ENCODE data around the gene ADAM19.
A peak's percentile ranks its signal among the peaks of the same experiment; 100 is the strongest.

The ADAM19 gene

GRCh38 chr5:157547941-157548512 is 27.5 kb downstream of the ADAM19 start:
- TF ChIP-seq PAX5 (IDR thresholded peaks at IDR 0.05; ENCODE audit: insufficient read depth, low read length, severe bottlenecking) (no peak), POLR2AphosphoS5 (IDR thresholded peaks at IDR 0.05; ENCODE audit: low read depth, low read length) (no peak), SPI1 (IDR thresholded peaks at IDR 0.05; ENCODE audit: low read depth, low read length) (no peak), POLR2A (IDR thresholded peaks at IDR 0.05; ENCODE audit: low read depth, low read length) (no peak), POU2F2 (IDR thresholded peaks at IDR 0.05; ENCODE audit: low read depth, low read length) (no peak), TAF1 (IDR thresholded peaks at IDR 0.05; ENCODE audit: low read depth, low read length) (no peak)
- peak; percentile 40 for FAIRE-seq
- DNase-seq (ENCODE audit: insufficient read length, low spot score), result no peak

GRCh38 chr5:157546456-157547100 is 29.0 kb downstream of the ADAM19 start:
- TF ChIP-seq PAX5 (IDR thresholded peaks at IDR 0.05; ENCODE audit: insufficient read depth, low read length, severe bottlenecking), result no peak
- no peak for TF ChIP-seq TAF1 (IDR thresholded peaks at IDR 0.05; ENCODE audit: low read depth, low read length)
- TF ChIP-seq SPI1 (IDR thresholded peaks at IDR 0.05; ENCODE audit: low read depth, low read length), result no peak
- TF ChIP-seq POU2F2 (IDR thresholded peaks at IDR 0.05; ENCODE audit: low read depth, low read length), result no peak
- no peak for TF ChIP-seq POLR2A (IDR thresholded peaks at IDR 0.05; ENCODE audit: low read depth, low read length)
- FAIRE-seq (no peak), DNase-seq (ENCODE audit: insufficient read length, low spot score) (no peak)

- FAIRE-seq, result no peak
- no peak for DNase-seq (ENCODE audit: insufficient read length, low spot score)
- TF ChIP-seq SPI1 (IDR thresholded peaks at IDR 0.05; ENCODE audit: low read depth, low read length), result no peak
- no peak for TF ChIP-seq PAX5 (IDR thresholded peaks at IDR 0.05; ENCODE audit: insufficient read depth, low read length, severe bottlenecking)
- TF ChIP-seq POLR2AphosphoS5 (IDR thresholded peaks at IDR 0.05; ENCODE audit: low read depth, low read length), result no peak; the same call in 1 of the 2 replicates
- TF ChIP-seq TAF1 (IDR thresholded peaks at IDR 0.05; ENCODE audit: low read depth, low read length), result no peak
- no peak for TF ChIP-seq POU2F2 (IDR thresholded peaks at IDR 0.05; ENCODE audit: low read depth, low read length)
- TF ChIP-seq POLR2A (IDR thresholded peaks at IDR 0.05; ENCODE audit: low read depth, low read length), result no peak
Observed at GRCh38 chr5:157545610-157546310, 29.8 kb downstream of the ADAM19 start.

- no peak for TF ChIP-seq POU2F2 (IDR thresholded peaks at IDR 0.05; ENCODE audit: low read depth, low read length)
- TF ChIP-seq POLR2A (IDR thresholded peaks at IDR 0.05; ENCODE audit: low read depth, low read length), result no peak
- no peak for TF ChIP-seq TAF1 (IDR thresholded peaks at IDR 0.05; ENCODE audit: low read depth, low read length)
- no peak for TF ChIP-seq POLR2AphosphoS5 (IDR thresholded peaks at IDR 0.05; ENCODE audit: low read depth, low read length)
- TF ChIP-seq SPI1 (IDR thresholded peaks at IDR 0.05; ENCODE audit: low read depth, low read length), result no peak
- no peak for TF ChIP-seq PAX5 (IDR thresholded peaks at IDR 0.05; ENCODE audit: insufficient read depth, low read length, severe bottlenecking)
- DNase-seq (ENCODE audit: insufficient read length, low spot score) (no peak), FAIRE-seq (no peak)
Observed at GRCh38 chr5:157544623-157544989, 31.0 kb downstream of the ADAM19 start.

- FAIRE-seq (no peak), DNase-seq (ENCODE audit: insufficient read length, low spot score) (no peak)
- TF ChIP-seq PAX5 (IDR thresholded peaks at IDR 0.05; ENCODE audit: insufficient read depth, low read length, severe bottlenecking) (no peak), SPI1 (IDR thresholded peaks at IDR 0.05; ENCODE audit: low read depth, low read length) (no peak), TAF1 (IDR thresholded peaks at IDR 0.05; ENCODE audit: low read depth, low read length) (no peak), POLR2AphosphoS5 (IDR thresholded peaks at IDR 0.05; ENCODE audit: low read depth, low read length) (no peak), POLR2A (IDR thresholded peaks at IDR 0.05; ENCODE audit: low read depth, low read length) (no peak), POU2F2 (IDR thresholded peaks at IDR 0.05; ENCODE audit: low read depth, low read length) (no peak)
Observed at GRCh38 chr5:157543825-157544622, 31.6 kb downstream of the ADAM19 start.

GRCh38 chr5:157542282-157543000 is 33.1 kb downstream of the ADAM19 start:
- DNase-seq (ENCODE audit: insufficient read length, low spot score) (no peak), FAIRE-seq (no peak)
- no peak for TF ChIP-seq POLR2A (IDR thresholded peaks at IDR 0.05; ENCODE audit: low read depth, low read length)
- TF ChIP-seq POLR2AphosphoS5 (IDR thresholded peaks at IDR 0.05; ENCODE audit: low read depth, low read length), result no peak
- no peak for TF ChIP-seq PAX5 (IDR thresholded peaks at IDR 0.05; ENCODE audit: insufficient read depth, low read length, severe bottlenecking)
- no peak for TF ChIP-seq SPI1 (IDR thresholded peaks at IDR 0.05; ENCODE audit: low read depth, low read length)
- TF ChIP-seq POU2F2 (IDR thresholded peaks at IDR 0.05; ENCODE audit: low read depth, low read length), result no peak
- no peak for TF ChIP-seq TAF1 (IDR thresholded peaks at IDR 0.05; ENCODE audit: low read depth, low read length)

GRCh38 chr5:157541447-157542118 is 34.0 kb downstream of the ADAM19 start:
- DNase-seq (ENCODE audit: insufficient read length, low spot score) (no peak), FAIRE-seq (peak; percentile 73)
- TF ChIP-seq PAX5 (IDR thresholded peaks at IDR 0.05; ENCODE audit: insufficient read depth, low read length, severe bottlenecking) (no peak), SPI1 (IDR thresholded peaks at IDR 0.05; ENCODE audit: low read depth, low read length) (peak; percentile 29)

- FAIRE-seq (peak; percentile 92), DNase-seq (ENCODE audit: insufficient read length, low spot score) (peak; percentile 47)
- TF ChIP-seq TAF1 (IDR thresholded peaks at IDR 0.05; ENCODE audit: low read depth, low read length) (no peak), POLR2AphosphoS5 (IDR thresholded peaks at IDR 0.05; ENCODE audit: low read depth, low read length) (peak; percentile 40; the same call in 1 of the 2 replicates), PAX5 (IDR thresholded peaks at IDR 0.05; ENCODE audit: insufficient read depth, low read length, severe bottlenecking) (no peak), SPI1 (IDR thresholded peaks at IDR 0.05; ENCODE audit: low read depth, low read length) (no peak), POLR2A (IDR thresholded peaks at IDR 0.05; ENCODE audit: low read depth, low read length) (no peak), POU2F2 (IDR thresholded peaks at IDR 0.05; ENCODE audit: low read depth, low read length) (peak; percentile 96)
Observed at GRCh38 chr5:157540707-157541446, 34.7 kb downstream of the ADAM19 start.

Data from GM12891 (cell line).